Right lobe of liver (tissue), 4 donors: ENCODE results near the gene NOTCH3.

ENCODE experiments used
- CTCF ChIP-seq, 4 donors: fragments of 200-600 bp in 3 of 4; fragments of 450-650 bp in 1 of 4; IDR thresholded peaks; one replicate each; pipeline versions ENCODE4 v1.5.1 to v1.8.0; 2016 to 2022; ENCODE audit warnings: antibody characterized with exemption in 4 of 4, mild to moderate bottlenecking in 2 of 4
- POLR2A ChIP-seq: fragments of 450-650 bp; IDR thresholded peaks from one replicate; pipeline ENCODE4 v1.6.1; 2017; ENCODE audit warnings: antibody characterized with exemption, mild to moderate bottlenecking
- donor health status: DM: no; HTN: no; CAD: no.
- donor health status: DM: no; HTN: no; CAD: no.
- donor health status: DM: no; HTN: yes; CAD: no.

- TF ChIP-seq POLR2A, result no peak
- TF ChIP-seq CTCF (IDR thresholded peaks at IDR 0.05), result no peak
Observed at GRCh38 chr19:15187026-15188007, 13.5 kb downstream of the NOTCH3 start.
